GM19193 (cell line): Measurements from ENCODE around the gene SCNN1G.

ENCODE experiments used
- POLR2A ChIP-seq: IDR thresholded peaks from 4 replicates; pipeline ENCODE4 v1.6.1; 2011; ENCODE audit not compliant: insufficient read depth, insufficient read length; ENCODE audit errors: extremely low read depth

Gene SCNN1G

DNA sequence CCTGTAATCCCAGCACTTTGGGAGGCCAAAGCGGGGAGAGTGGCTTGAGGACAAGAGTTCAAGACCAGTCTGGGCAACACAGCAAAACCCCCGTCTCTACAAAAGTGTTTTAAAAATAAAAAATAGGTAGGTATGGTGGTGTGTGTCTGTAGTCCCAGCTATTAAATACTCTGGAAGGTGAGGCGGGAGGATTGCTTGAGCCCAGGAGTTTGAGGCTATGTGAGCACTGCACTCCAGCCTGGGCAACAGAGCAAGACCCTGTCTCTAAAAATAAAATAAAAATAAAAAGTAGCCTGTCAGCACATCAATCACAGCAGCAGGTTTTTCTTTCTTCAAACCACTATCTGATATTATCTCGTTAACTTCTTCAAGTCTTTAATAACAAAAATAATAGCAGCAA is 34.9 kb upstream of the SCNN1G start:
- no peak for TF ChIP-seq POLR2A

GRCh38 chr16:23148166-23148512 is 34.4 kb upstream of the SCNN1G start:
- no peak for TF ChIP-seq POLR2A

DNA sequence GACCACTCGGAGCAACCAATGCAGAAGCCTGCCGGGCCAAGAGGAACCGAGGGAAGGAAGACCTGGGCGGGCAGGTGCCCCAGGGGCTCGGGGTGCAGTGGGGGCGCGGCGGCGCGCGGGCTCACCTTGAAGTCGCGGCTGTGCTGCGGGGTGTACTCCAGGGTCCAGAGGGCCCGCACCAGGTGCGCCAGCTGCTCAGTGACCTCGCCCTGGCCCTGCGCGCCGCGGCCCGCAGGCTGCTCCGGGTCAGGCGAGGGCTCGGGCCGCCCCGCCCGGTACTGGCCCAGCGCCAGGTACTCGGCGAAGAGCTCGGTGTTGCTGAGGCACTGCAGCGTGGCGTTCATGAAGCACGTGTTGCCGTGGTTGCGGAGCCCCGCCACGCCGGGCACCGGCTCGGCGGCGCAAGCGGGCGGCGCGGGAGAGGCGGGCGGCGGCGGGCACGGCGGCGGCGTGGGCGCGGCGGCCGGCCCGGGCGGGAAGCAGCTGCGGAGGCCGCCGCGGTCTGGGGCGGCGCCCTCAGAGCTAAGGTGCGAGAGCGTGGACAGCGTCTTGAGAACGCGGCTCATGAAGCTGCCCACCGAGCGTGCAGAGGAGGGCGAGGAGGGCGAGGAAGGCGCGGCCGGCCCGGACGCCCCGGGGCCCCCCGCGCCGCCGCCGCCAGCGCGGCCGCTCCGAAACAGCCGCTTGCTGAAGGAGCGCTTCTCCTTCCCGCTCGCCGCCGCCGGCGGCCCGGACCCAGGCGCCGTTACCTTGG is 33.9 kb upstream of the SCNN1G start:
- no peak for TF ChIP-seq POLR2A

DNA sequence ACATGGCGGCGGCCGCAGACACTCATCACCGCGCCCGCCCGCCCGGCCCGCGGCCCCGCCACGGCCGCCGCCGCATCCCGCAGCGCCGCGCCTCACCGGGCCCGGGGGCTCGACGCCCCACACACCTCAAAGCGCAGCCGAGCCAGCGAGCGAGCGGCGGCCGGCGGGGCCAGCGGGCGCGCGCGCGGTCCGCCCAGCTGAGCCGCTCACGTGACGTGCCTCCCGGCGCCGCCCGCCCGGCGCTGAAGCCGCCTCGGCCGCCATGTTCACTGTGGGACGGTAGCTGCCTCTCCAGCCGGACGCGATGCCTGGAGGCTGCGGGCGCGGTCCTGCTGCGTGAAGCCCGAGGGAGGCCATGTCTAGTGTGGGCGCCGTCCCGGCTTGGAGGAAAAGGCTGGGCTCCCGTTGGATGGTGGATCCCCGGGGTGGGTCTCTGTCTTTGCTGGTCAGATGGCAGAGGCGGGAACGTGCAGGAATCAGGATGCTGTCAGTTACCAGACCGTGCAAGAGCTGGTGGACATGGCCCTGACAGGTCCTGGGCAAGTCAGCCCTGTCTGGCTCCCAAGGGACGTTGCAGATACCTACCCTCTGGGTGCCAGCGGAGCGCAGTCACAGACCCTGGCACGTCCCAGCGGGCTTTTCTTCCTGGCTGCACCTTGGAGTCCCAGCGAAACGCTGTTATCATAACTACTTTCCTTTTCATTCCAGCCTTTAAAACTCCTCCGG is 33.1 kb upstream of the SCNN1G start, which contains the start of gene USP31:
Gene USP31 (minus strand): TSS at position 186 of the 726 bp plus-strand sequence. CDS start 182 bp downstream, at position 4.
- TF ChIP-seq POLR2A: peak; percentile 47

GRCh38 chr16:23149993-23150364 is 32.6 kb upstream of the SCNN1G start:
- no peak for TF ChIP-seq POLR2A

DNA sequence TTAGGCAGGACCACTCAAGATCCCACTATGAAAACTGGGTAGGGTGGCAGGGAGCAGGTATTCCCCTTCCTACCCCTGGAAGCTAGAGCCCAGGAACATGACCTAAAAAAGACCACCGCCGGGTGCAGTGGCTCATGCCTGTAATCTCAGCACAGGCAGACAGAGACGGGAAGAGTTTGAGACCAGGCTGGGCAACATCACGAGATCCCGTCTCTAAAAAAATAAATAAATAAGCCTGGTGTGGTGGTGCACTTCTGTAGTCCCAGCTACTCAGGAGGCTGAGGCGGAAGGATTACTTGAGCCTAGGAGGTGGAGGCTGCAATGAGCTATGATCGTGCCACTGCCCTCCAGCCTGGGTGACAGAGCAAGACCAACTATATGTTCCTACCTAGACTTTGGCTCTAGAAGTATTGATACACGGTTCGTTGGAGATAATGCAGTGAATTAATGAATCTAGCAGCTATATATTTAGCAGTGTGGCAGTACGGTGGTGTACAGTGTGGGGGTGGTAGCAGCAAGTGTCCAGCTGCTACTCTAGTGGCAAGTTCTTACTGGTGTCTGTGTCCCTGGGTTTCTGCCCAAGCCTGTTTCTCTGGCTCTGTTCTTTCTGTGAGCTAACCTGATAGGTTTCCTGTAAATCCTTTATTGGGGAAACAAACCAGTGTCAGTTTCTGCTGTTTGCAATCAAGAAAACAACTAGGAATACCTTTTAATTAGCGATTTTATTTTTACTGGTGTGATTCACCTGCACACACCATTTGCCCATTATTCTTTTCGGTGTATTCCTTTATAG is 30.0 kb upstream of the SCNN1G start:
- TF ChIP-seq POLR2A: no peak

- no peak for TF ChIP-seq POLR2A
These were observed 27.0 kb upstream of the SCNN1G start for GRCh38 chr16:23155445-23156049.

- no peak for TF ChIP-seq POLR2A
These were observed 26.4 kb upstream of the SCNN1G start for GRCh38 chr16:23156110-23156509.

GRCh38 chr16:23156946-23157460 is 25.5 kb upstream of the SCNN1G start:
- no peak for TF ChIP-seq POLR2A

GRCh38 chr16:23158114-23158513 is 24.4 kb upstream of the SCNN1G start:
- no peak for TF ChIP-seq POLR2A

GRCh38 chr16:23160082-23160481 is 22.5 kb upstream of the SCNN1G start:
- no peak for TF ChIP-seq POLR2A

DNA sequence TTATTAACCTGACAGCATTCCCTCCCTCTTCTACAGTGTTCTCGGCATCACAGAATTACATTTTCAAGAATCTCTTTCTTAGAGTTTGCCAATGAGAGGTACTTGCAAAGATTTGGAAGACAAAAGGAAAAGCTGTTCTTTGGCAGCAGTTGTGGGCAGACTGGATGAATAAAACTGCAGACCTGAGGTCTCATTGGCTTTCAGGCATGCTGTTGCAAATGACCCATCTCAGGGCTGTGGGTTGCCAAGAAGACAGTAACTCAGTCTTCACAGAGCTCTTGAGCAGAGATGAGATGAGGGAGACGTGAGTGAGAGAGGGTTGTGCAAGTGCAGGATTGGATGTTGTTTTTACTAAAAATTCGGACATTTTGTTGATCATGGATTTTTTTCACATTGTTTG is 22.0 kb upstream of the SCNN1G start:
- no peak for TF ChIP-seq POLR2A

- TF ChIP-seq POLR2A: no peak
These were observed 18.6 kb upstream of the SCNN1G start for GRCh38 chr16:23163921-23164320.

DNA sequence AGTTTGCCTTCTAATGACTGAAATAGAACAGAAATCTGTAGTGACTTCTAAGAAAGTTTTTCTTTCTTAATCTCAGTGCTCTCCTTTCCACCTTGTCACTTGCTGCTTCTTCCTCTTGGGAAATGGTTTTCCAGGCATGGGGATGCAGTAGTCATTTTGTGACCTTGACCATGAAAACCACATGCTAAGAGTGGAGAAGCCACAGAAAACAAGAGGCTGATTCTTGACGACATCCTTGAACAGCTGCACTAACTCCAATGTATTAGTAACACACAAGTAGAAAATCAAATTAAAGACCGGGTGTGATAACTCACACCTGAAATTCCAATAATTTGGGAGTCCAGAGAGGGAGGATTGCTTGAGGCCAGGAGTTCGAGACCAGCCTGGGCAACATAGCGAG is 17.8 kb upstream of the SCNN1G start:
- no peak for TF ChIP-seq POLR2A

GRCh38 chr16:23172583-23172982 is 10.0 kb upstream of the SCNN1G start:
- no peak for TF ChIP-seq POLR2A
